NB4 (cell line): ENCODE measurements around the gene MYO16.

Source experiments
- DNase-seq: peaks from one replicate; pipeline ENCODE4 v3.0.0; 2010; ENCODE audit warnings: low read depth
- H3K4me3 ChIP-seq: one replicate; pipeline ENCODE4 v1.5.1; 2011; ENCODE audit warnings: mild to moderate bottlenecking, low read depth, low read length, moderate library complexity
- MAX ChIP-seq: IDR thresholded peaks from 2 replicates; pipeline ENCODE4 v1.6.1; 2011; ENCODE audit warnings: low read depth, low read length
- MYC ChIP-seq: IDR thresholded peaks from 2 replicates; pipeline ENCODE4 v1.6.1; 2011; ENCODE audit warnings: low read depth, low read length
- POLR2A ChIP-seq: IDR thresholded peaks from 2 replicates; pipeline ENCODE4 v1.6.1; 2011; ENCODE audit warnings: mild to moderate bottlenecking; ENCODE audit not compliant: insufficient read length; ENCODE audit errors: extremely low read depth
- TF ChIP-seq, protein P1 (sequence below): IDR thresholded peaks from one replicate; pipeline ENCODE4 v1.5.1; 2012; ENCODE audit warnings: low read depth, low read length

MYO16 gene

DNA sequence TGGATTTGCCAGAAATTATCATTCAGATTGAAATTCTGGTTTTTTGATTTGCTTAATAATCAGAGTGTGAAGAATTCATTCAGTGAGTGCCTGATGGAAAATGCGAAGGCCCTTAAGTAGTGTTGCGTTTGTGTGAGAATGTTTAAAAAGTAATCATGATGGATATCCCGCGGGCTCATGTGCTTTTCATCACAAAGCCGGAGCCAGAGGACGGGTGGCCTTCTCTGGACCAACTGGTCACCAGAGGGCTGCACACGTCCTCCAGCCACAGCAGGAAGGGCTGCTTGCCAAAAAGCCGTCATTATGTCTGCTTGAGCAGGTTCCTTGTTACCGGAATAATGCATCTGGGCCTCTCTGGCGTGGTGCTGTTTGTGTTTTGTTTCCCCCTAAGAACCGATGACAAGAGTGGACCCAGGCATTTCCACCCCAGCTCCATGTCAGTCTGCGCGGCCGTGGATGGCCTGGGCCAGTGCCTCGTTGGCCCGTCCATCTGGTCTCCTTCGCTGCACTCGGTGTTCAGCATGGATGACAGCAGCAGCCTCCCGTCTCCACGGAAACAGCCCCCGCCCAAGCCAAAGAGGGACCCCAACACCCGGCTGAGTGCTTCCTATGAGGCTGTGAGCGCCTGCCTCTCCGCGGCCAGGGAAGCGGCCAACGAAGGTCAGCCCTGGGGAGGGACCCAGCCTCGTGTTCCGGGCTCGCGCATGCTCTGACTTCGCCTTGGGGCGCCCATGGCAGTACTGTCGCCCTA, 497.7 kb downstream of the MYO16 start:
- H3K4me3 ChIP-seq = no peak overlapping the region
- no peak for TF ChIP-seq MAX
- TF ChIP-seq, protein P1, sequence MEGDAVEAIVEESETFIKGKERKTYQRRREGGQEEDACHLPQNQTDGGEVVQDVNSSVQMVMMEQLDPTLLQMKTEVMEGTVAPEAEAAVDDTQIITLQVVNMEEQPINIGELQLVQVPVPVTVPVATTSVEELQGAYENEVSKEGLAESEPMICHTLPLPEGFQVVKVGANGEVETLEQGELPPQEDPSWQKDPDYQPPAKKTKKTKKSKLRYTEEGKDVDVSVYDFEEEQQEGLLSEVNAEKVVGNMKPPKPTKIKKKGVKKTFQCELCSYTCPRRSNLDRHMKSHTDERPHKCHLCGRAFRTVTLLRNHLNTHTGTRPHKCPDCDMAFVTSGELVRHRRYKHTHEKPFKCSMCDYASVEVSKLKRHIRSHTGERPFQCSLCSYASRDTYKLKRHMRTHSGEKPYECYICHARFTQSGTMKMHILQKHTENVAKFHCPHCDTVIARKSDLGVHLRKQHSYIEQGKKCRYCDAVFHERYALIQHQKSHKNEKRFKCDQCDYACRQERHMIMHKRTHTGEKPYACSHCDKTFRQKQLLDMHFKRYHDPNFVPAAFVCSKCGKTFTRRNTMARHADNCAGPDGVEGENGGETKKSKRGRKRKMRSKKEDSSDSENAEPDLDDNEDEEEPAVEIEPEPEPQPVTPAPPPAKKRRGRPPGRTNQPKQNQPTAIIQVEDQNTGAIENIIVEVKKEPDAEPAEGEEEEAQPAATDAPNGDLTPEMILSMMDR = no peak
- TF ChIP-seq MYC = no peak
- TF ChIP-seq POLR2A = no peak
- no peak for DNase-seq

DNA sequence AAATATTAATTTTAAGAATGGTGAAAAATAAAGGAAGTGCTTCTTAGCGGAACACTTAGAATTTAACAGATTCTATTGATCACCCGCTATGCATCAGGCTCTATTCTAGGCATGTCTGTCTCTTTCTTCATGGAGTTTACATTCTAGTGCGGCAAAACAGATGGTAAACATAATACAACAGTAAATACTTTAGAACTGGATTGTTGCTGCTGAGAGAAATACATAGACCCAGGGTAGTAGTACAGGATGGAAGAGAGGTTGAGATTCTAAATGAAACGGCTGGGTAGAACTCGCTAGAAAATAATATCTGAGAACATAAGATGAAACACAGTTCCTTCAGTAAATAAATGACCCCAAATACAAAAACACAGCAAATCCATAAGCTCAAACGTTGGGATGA, 498.7 kb downstream of the MYO16 start:
- no peak for DNase-seq
- H3K4me3 ChIP-seq = no peak overlapping the region
- TF ChIP-seq, protein P1 = no peak
- no peak for TF ChIP-seq MYC
- no peak for TF ChIP-seq MAX
- no peak for TF ChIP-seq POLR2A

DNA sequence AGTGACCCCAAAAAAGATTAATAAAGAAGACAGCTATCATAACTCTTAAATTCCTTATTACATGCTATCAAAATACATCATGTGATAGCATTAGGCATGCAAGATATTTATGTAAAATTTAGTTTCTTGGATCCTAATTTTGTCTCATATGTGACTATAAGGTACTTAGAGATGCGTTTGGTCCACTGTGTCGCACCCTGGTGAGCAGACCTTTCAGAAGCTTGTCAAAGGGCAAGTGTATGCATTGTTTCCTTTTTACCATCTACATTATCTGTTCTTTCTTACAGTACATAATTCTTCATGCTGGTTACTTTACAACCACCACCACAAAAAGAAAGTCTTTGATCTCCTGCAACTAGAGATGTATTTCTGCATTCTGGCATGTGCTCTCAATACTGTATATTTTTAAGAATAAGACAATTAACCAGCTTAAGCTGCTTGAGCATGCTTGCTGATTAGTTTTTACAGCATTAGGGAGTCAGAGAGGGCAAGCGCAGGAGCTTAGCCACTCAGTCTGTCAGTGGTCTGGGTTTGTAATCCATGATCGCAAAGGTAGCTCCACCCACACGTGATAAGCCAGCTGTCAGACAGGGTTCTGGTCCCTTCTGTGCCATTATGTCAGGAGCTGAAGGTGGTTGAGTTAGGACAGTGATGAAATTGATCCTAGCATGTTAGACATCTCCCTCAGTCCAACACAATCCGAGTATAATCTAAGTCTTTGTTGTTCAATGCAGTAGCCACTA, 500.9 kb downstream of the MYO16 start:
- no peak overlapping the region for H3K4me3 ChIP-seq
- TF ChIP-seq MAX = peak; percentile 46; the same call in 1 of the 2 replicates
- TF ChIP-seq MYC = no peak
- no peak for TF ChIP-seq POLR2A
- TF ChIP-seq, protein P1 = no peak
- peak; percentile 61 for DNase-seq

- peak; percentile 97 for DNase-seq
- H3K4me3 ChIP-seq = peak overlapping the region; percentile 38
- TF ChIP-seq MYC (peak; percentile 82), POLR2A (no peak), MAX (peak; percentile 78)
- TF ChIP-seq, protein P1 = no peak
These were observed 502.4 kb downstream of the MYO16 start for GRCh38 chr13:109131698-109132257.

DNA sequence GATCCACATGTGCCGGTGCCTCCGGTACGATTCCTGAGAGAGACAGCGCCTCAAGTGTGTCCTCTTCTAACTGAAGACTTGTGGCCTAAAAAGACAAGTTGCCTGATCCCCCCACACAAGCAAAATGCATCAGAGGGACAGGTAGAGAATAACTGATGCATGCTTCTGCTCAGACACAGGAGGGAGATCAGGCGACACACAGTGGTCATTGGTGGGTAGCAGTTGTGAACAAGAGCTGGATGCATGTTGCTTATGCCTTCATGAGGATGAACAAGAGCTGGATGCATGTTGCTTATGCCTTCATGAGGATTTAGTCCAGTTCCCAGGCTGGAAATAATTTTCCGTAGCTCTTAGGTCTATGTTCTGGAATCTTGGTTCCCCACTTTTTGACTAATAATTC, 505.6 kb downstream of the MYO16 start:
- DNase-seq = peak; percentile 51
- H3K4me3 ChIP-seq = no peak overlapping the region
- TF ChIP-seq, protein P1 = no peak
- no peak for TF ChIP-seq POLR2A
- no peak for TF ChIP-seq MAX
- TF ChIP-seq MYC = no peak
